Measurements from ENCODE around the gene DNAL4. TPM values are rescaled to one million over a fixed set of nuclear protein-coding genes. Genes with fewer than 3 reads are reported as not detected.

The DNAL4 gene
- total and polyA plus RNA-seq, 5 experiments from 2014 or later, result 9.3 to 14.7 (median 11.5) TPM

- POLR2A ChIA-PET, result no interaction called here
- Mint-ChIP-seq H3K4me1 (peaks cover 5 to 15% (median 11%) of the 10 kb centered on the region in 4 donors), H3K36me3 (peaks cover 0 to 26% (median 9%) of the 10 kb centered on the region in 3 donors), H3K27ac (peak overlapping the region in 1 of 10 donors; percentile 45), H3K27me3 (no peaks in the 10 kb centered on the region), H3K4me3 (no peak overlapping the region), H3K9me3 (no peaks in the 10 kb centered on the region)
- no peak for ATAC-seq
- DNase-seq, result no peak
Observed at GRCh38 chr22:38777087-38777671, 16.8 kb downstream of the DNAL4 start.

GRCh38 chr22:38776086-38776485 lies 17.9 kb downstream of the DNAL4 start:
- Mint-ChIP-seq H3K4me3 (no peak overlapping the region), H3K27me3 (no peaks in the 10 kb centered on the region), H3K27ac (peak overlapping the region in 3 of 10 donors; percentile 23 to 77 (median 70)), H3K9me3 (no peaks in the 10 kb centered on the region), H3K36me3 (peaks cover 0 to 16% (median 3%) of the 10 kb centered on the region in 3 donors), H3K4me1 (peaks cover 5 to 12% (median 8%) of the 10 kb centered on the region in 4 donors)
- DNase-seq, result no peak
- ATAC-seq, result no peak
- POLR2A ChIA-PET, result interaction anchor here (1.6 kb wide), 1 partner anchor 29 kb away, joined by 3 read pairs; no protein-coding TSS in a partner anchor

- POLR2A ChIA-PET, result interaction anchor here (1.6 kb wide), 1 partner anchor 29 kb away, joined by 3 read pairs; no protein-coding TSS in a partner anchor
- Mint-ChIP-seq H3K4me3 (no peak overlapping the region), H3K27ac (peak overlapping the region in 4 of 10 donors; percentile 23 to 73 (median 44)), H3K27me3 (no peaks in the 10 kb centered on the region), H3K36me3 (peaks cover 0 to 14% (median 3%) of the 10 kb centered on the region in 3 donors), H3K4me1 (peaks cover 5 to 12% (median 8%) of the 10 kb centered on the region in 4 donors), H3K9me3 (no peaks in the 10 kb centered on the region)
- DNase-seq (no peak), ATAC-seq (no peak)
Observed at GRCh38 chr22:38775656-38776055, 18.3 kb downstream of the DNAL4 start.

- H3K9me3 Mint-ChIP-seq, result no peaks in the 10 kb centered on the region
- peak overlapping the region in 2 of 10 donors; percentile 53 to 73 for H3K27ac Mint-ChIP-seq
- no peak for DNase-seq
Observed at GRCh38 chr22:38774496-38775166, 19.3 kb downstream of the DNAL4 start.

GRCh38 chr22:38773363-38773946 lies 20.5 kb downstream of the DNAL4 start:
- H3K27me3 Mint-ChIP-seq, result peaks cover 0 to 2% (median 0%) of the 10 kb centered on the region in 5 donors
- H3K36me3 Mint-ChIP-seq, result no peaks in the 10 kb centered on the region
- DNase-seq (no peak), ATAC-seq (no peak)
- POLR2A ChIA-PET, result no interaction called here
- H3K9me3 Mint-ChIP-seq, result no peaks in the 10 kb centered on the region
- H3K4me1 Mint-ChIP-seq, result peaks cover 7 to 18% (median 11%) of the 10 kb centered on the region in 4 donors
- no peak overlapping the region for H3K4me3 Mint-ChIP-seq
- H3K27ac Mint-ChIP-seq, result peak overlapping the region in 3 of 10 donors; percentile 11 to 58 (median 57)

More at GRCh38 chr22:38774496-38775166, 19.3 kb downstream of the DNAL4 start:
- Mint-ChIP-seq H3K4me1 (peaks cover 5 to 12% (median 8%) of the 10 kb centered on the region in 4 donors), H3K4me3 (no peak overlapping the region), H3K27me3 (no peaks in the 10 kb centered on the region), H3K36me3 (peaks cover 0 to 6% (median 0%) of the 10 kb centered on the region in 3 donors)
- ATAC-seq, result no peak
- POLR2A ChIA-PET, result interaction anchor here (1.6 kb wide), 1 partner anchor 28 kb away, joined by 3 read pairs; no protein-coding TSS in a partner anchor

GRCh38 chr22:38772623-38772873 lies 21.4 kb downstream of the DNAL4 start:
- Mint-ChIP-seq H3K27me3 (peaks cover 0 to 2% (median 0%) of the 10 kb centered on the region in 5 donors), H3K27ac (peak overlapping the region in 3 of 10 donors; percentile 21 to 63 (median 43)), H3K36me3 (no peaks in the 10 kb centered on the region), H3K4me3 (no peak overlapping the region), H3K9me3 (no peaks in the 10 kb centered on the region), H3K4me1 (peaks cover 7 to 18% (median 11%) of the 10 kb centered on the region in 4 donors)
- DNase-seq (no peak), ATAC-seq (no peak)
- POLR2A ChIA-PET, result interaction anchor here (36.4 kb wide), 1 partner anchor 34 kb away, joined by 1495 read pairs; the partner anchor contains the start of gene SUN2

GRCh38 chr22:38770257-38770949 lies 23.5 kb downstream of the DNAL4 start:
- H3K27ac Mint-ChIP-seq, result peak overlapping the region in 2 of 10 donors; percentile 55 to 59

GRCh38 chr22:38768036-38768435 lies 25.9 kb downstream of the DNAL4 start:
- no peak overlapping the region for H3K27ac Mint-ChIP-seq
- H3K27me3 Mint-ChIP-seq, result peaks cover 0 to 2% (median 0%) of the 10 kb centered on the region in 5 donors
- ATAC-seq, result no peak
- no peak overlapping the region for H3K4me3 Mint-ChIP-seq
- POLR2A ChIA-PET, result interaction anchor here (0.6 to 36.4 kb wide), 5 partner anchors 10 to 285 kb away, joined by 3 to 1495 read pairs (median 6); partner anchors contain the start of gene SUN2
- H3K9me3 Mint-ChIP-seq, result no peaks in the 10 kb centered on the region
- no peaks in the 10 kb centered on the region for H3K36me3 Mint-ChIP-seq
- peaks cover 4 to 19% (median 11%) of the 10 kb centered on the region in 4 donors for H3K4me1 Mint-ChIP-seq
- DNase-seq, result no peak

More at GRCh38 chr22:38770257-38770949, 23.5 kb downstream of the DNAL4 start:
- H3K36me3 Mint-ChIP-seq, result no peaks in the 10 kb centered on the region
- H3K27me3 Mint-ChIP-seq, result peaks cover 0 to 2% (median 0%) of the 10 kb centered on the region in 5 donors
- H3K4me1 Mint-ChIP-seq, result peaks cover 4 to 24% (median 15%) of the 10 kb centered on the region in 4 donors
- POLR2A ChIA-PET, result interaction anchor here (36.4 kb wide), 1 partner anchor 31 kb away, joined by 1495 read pairs; the partner anchor contains the start of gene SUN2
- H3K4me3 Mint-ChIP-seq, result no peak overlapping the region
- no peak for DNase-seq
- no peaks in the 10 kb centered on the region for H3K9me3 Mint-ChIP-seq
- ATAC-seq, result no peak

GRCh38 chr22:38767313-38767712 lies 26.6 kb downstream of the DNAL4 start:
- H3K9me3 Mint-ChIP-seq, result no peaks in the 10 kb centered on the region
- DNase-seq (no peak), ATAC-seq (no peak)
- peaks cover 0 to 2% (median 0%) of the 10 kb centered on the region in 5 donors for H3K27me3 Mint-ChIP-seq
- H3K27ac Mint-ChIP-seq, result no peak overlapping the region
- peaks cover 6 to 19% (median 11%) of the 10 kb centered on the region in 4 donors for H3K4me1 Mint-ChIP-seq
- H3K4me3 Mint-ChIP-seq, result no peak overlapping the region
- no peaks in the 10 kb centered on the region for H3K36me3 Mint-ChIP-seq
- POLR2A ChIA-PET, result interaction anchor here (0.6 to 36.4 kb wide), 4 partner anchors 9 to 286 kb away, joined by 3 to 1495 read pairs (median 6); partner anchors contain the start of gene SUN2

- Mint-ChIP-seq H3K4me1 (peaks cover 6 to 19% (median 11%) of the 10 kb centered on the region in 4 donors), H3K4me3 (no peak overlapping the region), H3K9me3 (no peaks in the 10 kb centered on the region), H3K27me3 (peaks cover 0 to 2% (median 0%) of the 10 kb centered on the region in 5 donors), H3K36me3 (no peaks in the 10 kb centered on the region), H3K27ac (peak overlapping the region in 4 of 10 donors; percentile 15 to 74 (median 44))
- POLR2A ChIA-PET, result interaction anchor here (1.5 to 36.4 kb wide), 2 partner anchors 27 to 59 kb away, joined by 4 to 1495 read pairs; partner anchors contain the start of gene SUN2
- ATAC-seq, result peak; percentile 75 to 87
- peak in 8 of 10 donors; percentile 24 to 79 (median 42) for DNase-seq
Observed at GRCh38 chr22:38766076-38766777, 27.7 kb downstream of the DNAL4 start.

GRCh38 chr22:38762551-38762983 lies 31.4 kb downstream of the DNAL4 start:
- Mint-ChIP-seq H3K4me1 (peaks cover 18 to 42% (median 33%) of the 10 kb centered on the region in 4 donors), H3K36me3 (no peaks in the 10 kb centered on the region), H3K27ac (peak overlapping the region in 4 of 10 donors; percentile 15 to 57 (median 36)), H3K9me3 (no peaks in the 10 kb centered on the region), H3K4me3 (no peak overlapping the region), H3K27me3 (no peaks in the 10 kb centered on the region)
- no peak for DNase-seq
- POLR2A ChIA-PET, result interaction anchor here (0.6 to 36.4 kb wide), 3 partner anchors 24 to 190 kb away, joined by 7 to 1495 read pairs (median 9); partner anchors contain the start of gene SUN2
- no peak for ATAC-seq

Measured in naive thymus-derived CD8-positive, alpha-beta T cell (primary cell).